Neural cell (in vitro differentiated cells): ENCODE results near the gene RAD23B. TPM values are rescaled to one million over a fixed set of nuclear protein-coding genes. Genes with fewer than 3 reads are reported as not detected.

Source experiments
- H2AFZ ChIP-seq: fragments of 200-600, 300-800 bp; sonication (generic), shearing (Covaris generic); 2 replicates; pipeline ENCODE4 v1.6.0; 2014; ENCODE audit warnings: low read depth, mild to moderate bottlenecking, antibody characterized with exemption, low read length, moderate library complexity
- H3F3A ChIP-seq: fragments of 200-600 bp; shearing (Covaris generic); 2 replicates; pipeline ENCODE4 v1.6.1; 2016; ENCODE audit warnings: mild to moderate bottlenecking, moderate library complexity, mixed read lengths, antibody characterized with exemption, low read length; ENCODE audit not compliant: insufficient read depth, poor library complexity, severe bottlenecking
- H3K27ac ChIP-seq: fragments of 200-600, 300-800 bp; sonication (generic), shearing (Covaris generic); 2 replicates; pipeline ENCODE4 v1.5.1; 2014; ENCODE audit warnings: mild to moderate bottlenecking, low read length, moderate library complexity
- H3K27me3 ChIP-seq: fragments of 300-800, 200-600 bp; sonication (generic), shearing (Covaris generic); 2 replicates; pipeline ENCODE4 v1.6.0; 2014; ENCODE audit warnings: mild to moderate bottlenecking, low read depth, low read length, moderate library complexity; ENCODE audit not compliant: insufficient read depth
- H3K36me3 ChIP-seq: fragments of 300-800, 200-600 bp; sonication (generic), shearing (Covaris generic); 2 replicates; pipeline ENCODE4 v1.5.1; 2014; ENCODE audit warnings: mild to moderate bottlenecking, antibody characterized with exemption, low read length, moderate library complexity; ENCODE audit not compliant: insufficient read depth
- H3K4me2 ChIP-seq: fragments of 300-800, 200-600 bp; sonication (generic), shearing (Covaris generic); 2 replicates; pipeline ENCODE4 v1.6.0; 2014; ENCODE audit warnings: mild to moderate bottlenecking, low read length
- H3K4me3 ChIP-seq: fragments of 300-800, 200-600 bp; sonication (generic), shearing (Covaris generic); 2 replicates; pipeline ENCODE4 v1.5.1; 2014; ENCODE audit warnings: mild to moderate bottlenecking, low read length, moderate library complexity
- H3K79me2 ChIP-seq: fragments of 200-600 bp; shearing (Covaris generic); replicated peaks from 2 replicates; pipeline ENCODE4 v1.6.0; 2014; ENCODE audit warnings: mild to moderate bottlenecking, low read length, moderate library complexity; ENCODE audit not compliant: insufficient read depth
- H3K9ac ChIP-seq: fragments of 300-800, 200-600 bp; sonication (generic), shearing (Covaris generic); 2 replicates; pipeline ENCODE4 v1.6.1; 2016; ENCODE audit warnings: mild to moderate bottlenecking, low read length, mixed read lengths
- H3K9me2 ChIP-seq: fragments of 200-600 bp; shearing (Covaris generic); 2 replicates; pipeline ENCODE4 v1.6.1; 2016; ENCODE audit warnings: mild to moderate bottlenecking, low read length, mixed read lengths; ENCODE audit not compliant: insufficient read depth
- H3K9me3 ChIP-seq: fragments of 200-600, 300-800 bp; sonication (generic), shearing (Covaris generic); 2 replicates; pipeline ENCODE4 v1.6.1; 2016; ENCODE audit warnings: mild to moderate bottlenecking, mixed run types, low read length, moderate library complexity, mixed read lengths
- H4K20me1 ChIP-seq: fragments of 200-600 bp; shearing (Covaris generic); 2 replicates; pipeline ENCODE4 v1.6.1; 2016; ENCODE audit warnings: mild to moderate bottlenecking, mixed run types; ENCODE audit not compliant: insufficient read depth
- CTCF ChIP-seq: fragments of 450-650 bp; IDR thresholded peaks from 2 replicates; pipeline ENCODE4 v1.5.1; 2014; ENCODE audit warnings: antibody characterized with exemption, mild to moderate bottlenecking, moderate library complexity; ENCODE audit not compliant: poor library complexity, severe bottlenecking
- EZH2 ChIP-seq: fragments of 200-600, 300-800 bp; shearing (Covaris generic), sonication (generic); IDR thresholded peaks from 2 replicates; pipeline ENCODE4 v1.6.1; 2014; ENCODE audit warnings: antibody characterized with exemption, low read length, borderline replicate concordance, mild to moderate bottlenecking; ENCODE audit not compliant: insufficient read depth, poor library complexity, severe bottlenecking
- MXI1 ChIP-seq: fragments of 450-650 bp; conservative IDR thresholded peaks from 2 replicates; pipeline ENCODE4 v1.6.1; 2014; ENCODE audit warnings: antibody characterized with exemption, mild to moderate bottlenecking; ENCODE audit not compliant: poor library complexity, severe bottlenecking
- POLR2AphosphoS5 ChIP-seq: IDR thresholded peaks from 2 replicates; pipeline ENCODE4 v1.6.1; 2012
- RAD21 ChIP-seq: fragments of 450-650 bp; conservative IDR thresholded peaks from 2 replicates; pipeline ENCODE4 v1.6.1; 2014; ENCODE audit warnings: antibody characterized with exemption, mild to moderate bottlenecking, moderate library complexity
- SMC3 ChIP-seq: fragments of 450-650 bp; conservative IDR thresholded peaks from 2 replicates; pipeline ENCODE4 v1.6.1; 2014; ENCODE audit warnings: antibody characterized with exemption, mild to moderate bottlenecking, moderate library complexity; ENCODE audit not compliant: poor library complexity
- TAF1 ChIP-seq: IDR thresholded peaks from 2 replicates; pipeline ENCODE4 v1.6.1; 2012; ENCODE audit warnings: low read depth
- polyA plus RNA-seq: library from polyadenylated mRNA; depleted of rRNA; stranded (reverse); fragments of >200 nt; gene quantifications from 2 replicates; pipeline ENCODE4 v1.2.3, GENCODE V29; 2014
- TF ChIP-seq, protein P1 (sequence below): IDR thresholded peaks from 2 replicates; pipeline ENCODE4 v1.6.1; 2012; ENCODE audit warnings: borderline replicate concordance

RAD23B gene
- polyA plus RNA-seq, 1 donor from 2014 or later, result 97.3 TPM

DNA sequence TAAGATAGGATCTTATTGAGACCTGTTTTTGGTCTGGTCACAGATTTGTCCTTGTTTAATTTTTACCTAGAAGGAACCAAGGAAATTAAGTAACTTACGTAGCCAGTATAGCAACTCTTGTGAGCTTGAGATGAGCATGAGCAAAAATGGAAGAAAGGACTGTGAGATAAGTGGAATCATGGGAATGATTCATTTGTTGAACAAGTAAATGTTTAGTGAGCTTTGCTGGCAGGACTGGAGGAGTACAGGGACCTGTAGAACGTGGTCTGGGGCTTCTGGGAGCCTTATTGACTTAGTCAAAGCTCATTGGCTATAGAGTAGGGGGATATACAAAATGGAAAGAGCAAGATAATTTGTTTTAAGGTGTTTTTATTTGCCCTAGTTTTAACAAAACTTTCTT lies 3.0 kb downstream of the RAD23B start:
- H3K36me3 ChIP-seq, result no peaks in the 10 kb centered on the region
- H3F3A ChIP-seq, result no peaks in the 10 kb centered on the region
- no peak overlapping the region for H3K27ac ChIP-seq
- no peaks in the 10 kb centered on the region for H3K9me2 ChIP-seq
- no peaks in the 10 kb centered on the region for H3K27me3 ChIP-seq
- H3K9me3 ChIP-seq, result no peaks in the 10 kb centered on the region
- no peak overlapping the region for H2AFZ ChIP-seq
- H3K9ac ChIP-seq, result no peak overlapping the region
- H3K4me2 ChIP-seq, result peak overlapping the region; percentile 87
- TF ChIP-seq MXI1 (no peak), EZH2 (no peak)
- peaks cover 73% of the 10 kb centered on the region for H3K79me2 ChIP-seq
- H4K20me1 ChIP-seq, result peaks cover 11% of the 10 kb centered on the region
- peak overlapping the region; percentile 92 for H3K4me3 ChIP-seq

DNA sequence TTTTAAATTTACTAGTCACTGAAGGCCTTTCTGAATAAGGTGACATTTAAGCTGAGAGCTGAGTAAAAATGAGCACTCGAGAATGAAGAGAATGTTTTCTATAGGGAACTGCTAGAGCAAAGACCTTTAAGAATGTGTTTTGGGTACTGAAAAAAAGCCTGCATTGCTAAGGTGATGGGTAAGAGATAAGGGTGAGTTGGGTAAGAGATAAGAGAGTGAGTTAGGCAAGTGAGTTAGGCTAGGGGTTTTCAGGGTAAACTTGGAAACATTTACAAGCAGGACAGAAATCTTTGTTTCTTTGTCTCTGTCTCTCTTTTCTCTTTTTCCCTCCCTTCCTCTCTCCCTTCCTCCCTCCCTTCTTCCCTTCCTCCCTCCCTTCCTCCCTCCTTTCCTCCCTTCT lies 5.6 kb downstream of the RAD23B start:
- peaks cover 11% of the 10 kb centered on the region for H4K20me1 ChIP-seq
- H3K9ac ChIP-seq, result no peak overlapping the region
- H3K4me3 ChIP-seq, result no peak overlapping the region
- TF ChIP-seq SMC3, result no peak
- TF ChIP-seq, protein P1, sequence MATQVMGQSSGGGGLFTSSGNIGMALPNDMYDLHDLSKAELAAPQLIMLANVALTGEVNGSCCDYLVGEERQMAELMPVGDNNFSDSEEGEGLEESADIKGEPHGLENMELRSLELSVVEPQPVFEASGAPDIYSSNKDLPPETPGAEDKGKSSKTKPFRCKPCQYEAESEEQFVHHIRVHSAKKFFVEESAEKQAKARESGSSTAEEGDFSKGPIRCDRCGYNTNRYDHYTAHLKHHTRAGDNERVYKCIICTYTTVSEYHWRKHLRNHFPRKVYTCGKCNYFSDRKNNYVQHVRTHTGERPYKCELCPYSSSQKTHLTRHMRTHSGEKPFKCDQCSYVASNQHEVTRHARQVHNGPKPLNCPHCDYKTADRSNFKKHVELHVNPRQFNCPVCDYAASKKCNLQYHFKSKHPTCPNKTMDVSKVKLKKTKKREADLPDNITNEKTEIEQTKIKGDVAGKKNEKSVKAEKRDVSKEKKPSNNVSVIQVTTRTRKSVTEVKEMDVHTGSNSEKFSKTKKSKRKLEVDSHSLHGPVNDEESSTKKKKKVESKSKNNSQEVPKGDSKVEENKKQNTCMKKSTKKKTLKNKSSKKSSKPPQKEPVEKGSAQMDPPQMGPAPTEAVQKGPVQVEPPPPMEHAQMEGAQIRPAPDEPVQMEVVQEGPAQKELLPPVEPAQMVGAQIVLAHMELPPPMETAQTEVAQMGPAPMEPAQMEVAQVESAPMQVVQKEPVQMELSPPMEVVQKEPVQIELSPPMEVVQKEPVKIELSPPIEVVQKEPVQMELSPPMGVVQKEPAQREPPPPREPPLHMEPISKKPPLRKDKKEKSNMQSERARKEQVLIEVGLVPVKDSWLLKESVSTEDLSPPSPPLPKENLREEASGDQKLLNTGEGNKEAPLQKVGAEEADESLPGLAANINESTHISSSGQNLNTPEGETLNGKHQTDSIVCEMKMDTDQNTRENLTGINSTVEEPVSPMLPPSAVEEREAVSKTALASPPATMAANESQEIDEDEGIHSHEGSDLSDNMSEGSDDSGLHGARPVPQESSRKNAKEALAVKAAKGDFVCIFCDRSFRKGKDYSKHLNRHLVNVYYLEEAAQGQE, result no peak
- no peak overlapping the region for H3K27ac ChIP-seq
- H3F3A ChIP-seq, result no peaks in the 10 kb centered on the region
- no peak overlapping the region for H3K4me2 ChIP-seq
- no peak overlapping the region for H2AFZ ChIP-seq
- H3K36me3 ChIP-seq, result no peaks in the 10 kb centered on the region
- H3K79me2 ChIP-seq, result peaks cover 97% of the 10 kb centered on the region
- H3K9me3 ChIP-seq, result no peaks in the 10 kb centered on the region
- no peaks in the 10 kb centered on the region for H3K9me2 ChIP-seq
- no peaks in the 10 kb centered on the region for H3K27me3 ChIP-seq

GRCh38 chr9:107290619-107291018 lies 7.5 kb downstream of the RAD23B start:
- Histone ChIP-seq H4K20me1 (peaks cover 6% of the 10 kb centered on the region), H3F3A (no peaks in the 10 kb centered on the region), H3K36me3 (no peaks in the 10 kb centered on the region), H3K4me3 (no peak overlapping the region), H3K27me3 (no peaks in the 10 kb centered on the region), H3K27ac (no peak overlapping the region), H3K9ac (no peak overlapping the region), H3K9me3 (no peaks in the 10 kb centered on the region), H3K79me2 (peaks cover 97% of the 10 kb centered on the region), H3K9me2 (no peaks in the 10 kb centered on the region), H3K4me2 (no peak overlapping the region), H2AFZ (no peak overlapping the region)
- no peak for TF ChIP-seq RAD21
- TF ChIP-seq EZH2, result no peak
- TF ChIP-seq MXI1, result no peak
- TF ChIP-seq, protein P1, result no peak
- no peak for TF ChIP-seq TAF1
- no peak for TF ChIP-seq POLR2AphosphoS5
- no peak for TF ChIP-seq CTCF
- TF ChIP-seq SMC3, result no peak
